RWPE1 (cell line): ENCODE results near the gene HAL.
A peak's percentile ranks its signal among the peaks of the same experiment; 100 is the strongest.

ENCODE experiments used
- CTCF ChIA-PET: fragments of 350-600 bp; sonication (Branson Sonifier 250); formaldehyde crosslinking; extraction: SDS; loops from one replicate; lab custom pipeline; 2021; lab: Yijun Ruan, JAX
- POLR2A ChIA-PET: fragments of 400-600 bp; formaldehyde crosslinking; extraction: SDS; loops from one replicate; lab custom pipeline; 2020; ENCODE audit warnings: antibody characterized with exemption; ENCODE audit not compliant: low non-redundant PET; lab: Yijun Ruan, JAX
- DNase-seq: peaks from one replicate; pipeline ENCODE4 v3.0.0; 2012; ENCODE audit warnings: low spot score
- H3K27ac ChIP-seq: fragments of 450-650 bp; 2 replicates; pipeline ENCODE4 v1.5.1; 2017
- TF ChIP-seq, protein P1 (sequence below): fragments of 450-650 bp; conservative IDR thresholded peaks from 2 replicates; pipeline ENCODE4 v1.5.1; 2017; ENCODE audit warnings: low read depth, mild to moderate bottlenecking

The HAL gene

GRCh38 chr12:96029826-96030225, 33.7 kb upstream of the HAL start:
- TF ChIP-seq, protein P1, sequence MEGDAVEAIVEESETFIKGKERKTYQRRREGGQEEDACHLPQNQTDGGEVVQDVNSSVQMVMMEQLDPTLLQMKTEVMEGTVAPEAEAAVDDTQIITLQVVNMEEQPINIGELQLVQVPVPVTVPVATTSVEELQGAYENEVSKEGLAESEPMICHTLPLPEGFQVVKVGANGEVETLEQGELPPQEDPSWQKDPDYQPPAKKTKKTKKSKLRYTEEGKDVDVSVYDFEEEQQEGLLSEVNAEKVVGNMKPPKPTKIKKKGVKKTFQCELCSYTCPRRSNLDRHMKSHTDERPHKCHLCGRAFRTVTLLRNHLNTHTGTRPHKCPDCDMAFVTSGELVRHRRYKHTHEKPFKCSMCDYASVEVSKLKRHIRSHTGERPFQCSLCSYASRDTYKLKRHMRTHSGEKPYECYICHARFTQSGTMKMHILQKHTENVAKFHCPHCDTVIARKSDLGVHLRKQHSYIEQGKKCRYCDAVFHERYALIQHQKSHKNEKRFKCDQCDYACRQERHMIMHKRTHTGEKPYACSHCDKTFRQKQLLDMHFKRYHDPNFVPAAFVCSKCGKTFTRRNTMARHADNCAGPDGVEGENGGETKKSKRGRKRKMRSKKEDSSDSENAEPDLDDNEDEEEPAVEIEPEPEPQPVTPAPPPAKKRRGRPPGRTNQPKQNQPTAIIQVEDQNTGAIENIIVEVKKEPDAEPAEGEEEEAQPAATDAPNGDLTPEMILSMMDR = no peak
- DNase-seq = no peak
- CTCF ChIA-PET = no interaction called here
- POLR2A ChIA-PET = no interaction called here
- H3K27ac ChIP-seq = no peak overlapping the region

DNA sequence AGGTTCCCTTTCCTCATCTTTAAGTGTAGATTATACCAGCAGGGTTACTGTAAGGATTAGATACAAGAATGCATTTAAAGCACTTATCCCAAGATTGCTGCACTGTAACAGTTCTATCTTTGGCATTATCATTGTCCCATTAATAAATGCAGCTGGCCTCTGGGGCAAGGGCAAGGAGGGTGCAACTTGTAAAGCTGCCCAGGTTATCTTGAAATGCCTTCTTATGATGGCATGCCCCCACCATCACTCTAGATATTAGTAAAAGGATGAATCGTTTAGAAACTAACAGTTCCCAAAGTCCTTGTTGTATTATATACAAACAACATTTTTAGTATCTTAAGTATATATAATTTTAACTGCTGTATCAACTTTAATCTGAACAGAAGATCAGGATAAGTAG, 32.4 kb upstream of the HAL start:
- POLR2A ChIA-PET = no interaction called here
- CTCF ChIA-PET = no interaction called here
- TF ChIP-seq, protein P1 = no peak
- no peak overlapping the region for H3K27ac ChIP-seq
- DNase-seq = no peak

DNA sequence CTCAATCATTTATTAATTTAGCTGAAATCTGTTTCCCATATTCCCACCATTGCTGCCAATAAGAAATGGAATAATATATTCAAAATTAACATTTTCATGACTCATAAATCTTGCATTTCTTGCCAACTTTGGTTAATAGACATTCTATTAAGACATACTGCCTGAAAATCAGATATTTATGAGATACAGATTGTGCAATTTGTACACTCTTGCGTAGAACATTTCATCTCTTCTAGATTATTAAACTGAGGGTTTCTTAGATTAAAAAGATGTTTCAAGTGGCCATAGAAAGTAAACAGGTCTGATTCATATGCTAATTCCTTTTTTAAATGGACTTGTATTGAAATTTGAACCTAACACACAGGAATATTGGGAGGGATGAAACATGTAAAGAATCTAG, 30.2 kb upstream of the HAL start:
- DNase-seq = no peak
- no peak overlapping the region for H3K27ac ChIP-seq
- CTCF ChIA-PET = interaction anchor here (0.6 kb wide), 1 partner anchor 281 kb away, joined by 3 read pairs; no protein-coding TSS in a partner anchor
- POLR2A ChIA-PET = no interaction called here
- TF ChIP-seq, protein P1 = no peak

DNA sequence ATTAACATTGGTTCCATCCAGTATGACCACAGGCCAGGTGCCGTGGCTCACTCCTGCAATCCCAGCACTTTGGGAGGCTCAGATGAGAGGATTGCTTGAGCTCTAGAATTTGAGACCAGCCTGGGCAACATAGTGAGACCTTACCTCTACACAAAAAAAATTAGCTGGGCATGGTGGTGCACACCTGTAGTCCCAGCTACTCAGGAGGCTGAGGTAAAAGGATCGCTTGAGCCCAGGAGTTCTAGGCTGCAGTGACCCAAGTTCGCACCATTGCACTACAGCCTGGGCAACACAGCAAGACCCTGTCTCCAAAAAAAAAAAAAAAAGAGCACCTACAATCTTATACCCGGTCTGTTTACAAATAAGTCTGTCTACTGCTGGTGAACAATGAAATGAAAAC, 29.4 kb upstream of the HAL start:
- ChIA-PET POLR2A (no interaction called here), CTCF (interaction anchor here (0.6 kb wide), 1 partner anchor 282 kb away, joined by 3 read pairs; no protein-coding TSS in a partner anchor)
- TF ChIP-seq, protein P1 = no peak
- no peak overlapping the region for H3K27ac ChIP-seq
- DNase-seq = no peak

GRCh38 chr12:96020314-96021003, 24.3 kb upstream of the HAL start:
- TF ChIP-seq, protein P1 = no peak
- ChIA-PET POLR2A (no interaction called here), CTCF (interaction anchor here (0.7 kb wide), 1 partner anchor 102 kb away, joined by 3 read pairs; no protein-coding TSS in a partner anchor)
- no peak for DNase-seq
- no peak overlapping the region for H3K27ac ChIP-seq

- ChIA-PET POLR2A (no interaction called here), CTCF (no interaction called here)
- no peak for DNase-seq
- TF ChIP-seq, protein P1 = peak; percentile 19; the same call in 1 of the 2 replicates
- no peak overlapping the region for H3K27ac ChIP-seq
Measured at GRCh38 chr12:96015672-96016071, 19.5 kb upstream of the HAL start.
